ENCODE measurements around the gene SLC22A4. TPM values are rescaled to one million over a fixed set of nuclear protein-coding genes. Genes with fewer than 3 reads are reported as not detected.

Gene SLC22A4
- total RNA-seq, 2 donors from 2014 or later, result 1.5 to 1.9 TPM

GRCh38 chr5:132303589-132303988 lies 9.4 kb downstream of the SLC22A4 start:
- DNase-seq (ENCODE audit: low spot score in 2 of 2) (no peak), ATAC-seq (no peak)
- H3K9me3 Mint-ChIP-seq, result peaks cover 11 to 15% of the 10 kb centered on the region in 2 donors
- peaks cover 15 to 17% of the 10 kb centered on the region in 2 donors for H3K36me3 Mint-ChIP-seq
- H3K27ac Mint-ChIP-seq, result no peak overlapping the region

GRCh38 chr5:132305420-132305819 lies 11.2 kb downstream of the SLC22A4 start:
- no peak for ATAC-seq
- Mint-ChIP-seq H3K9me3 (peaks cover 11 to 15% of the 10 kb centered on the region in 2 donors), H3K36me3 (peaks cover 15 to 17% of the 10 kb centered on the region in 2 donors), H3K27ac (no peak overlapping the region)
- DNase-seq (ENCODE audit: low spot score in 2 of 2), result no peak

- Mint-ChIP-seq H3K9me3 (peaks cover 10 to 14% of the 10 kb centered on the region in 2 donors), H3K27ac (peak overlapping the region in 1 of 2 donors; percentile 67), H3K36me3 (peaks cover 13% of the 10 kb centered on the region in 2 donors)
- ATAC-seq (no peak), DNase-seq (ENCODE audit: low spot score in 2 of 2) (no peak)
Measured at GRCh38 chr5:132308701-132309100, 14.5 kb downstream of the SLC22A4 start.

- Mint-ChIP-seq H3K27ac (peak overlapping the region in 1 of 2 donors; percentile 60), H3K36me3 (peaks cover 5 to 9% of the 10 kb centered on the region in 2 donors), H3K9me3 (peaks cover 6 to 7% of the 10 kb centered on the region in 2 donors)
- DNase-seq (ENCODE audit: low spot score in 2 of 2) (no peak), ATAC-seq (no peak)
Measured at GRCh38 chr5:132309679-132310078, 15.5 kb downstream of the SLC22A4 start.

DNA sequence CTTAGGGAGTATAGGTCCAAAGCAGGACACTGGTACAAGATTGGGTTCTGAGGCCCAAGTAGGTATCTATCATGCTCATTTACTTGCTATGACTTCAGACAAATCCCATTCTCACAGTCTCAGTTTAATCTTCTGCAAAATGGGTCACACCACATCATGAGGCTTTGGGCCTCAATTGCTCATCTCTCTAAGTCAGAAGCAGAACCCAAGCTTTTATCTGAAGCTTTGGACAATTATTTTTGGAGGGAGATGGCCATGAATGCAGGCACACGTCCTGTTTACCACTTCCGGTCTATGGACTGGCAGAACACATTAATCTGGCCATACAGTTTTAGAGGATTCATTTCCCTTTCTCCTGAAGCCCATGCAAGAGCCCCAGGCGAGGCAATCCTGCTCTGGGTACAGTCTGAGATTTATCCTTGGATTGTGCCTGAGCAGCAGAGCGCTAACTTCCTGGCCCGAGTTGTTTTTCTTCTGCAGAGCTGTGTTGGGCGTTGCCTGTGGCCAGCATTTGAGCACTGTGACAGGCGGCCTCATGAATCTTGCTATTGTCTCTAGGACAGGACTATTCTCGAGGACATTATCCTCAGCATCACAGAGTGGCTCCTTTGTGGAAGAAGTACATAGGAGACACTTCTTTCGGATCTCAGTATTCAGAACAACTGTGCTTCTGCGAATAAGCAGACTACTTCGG lies 16.1 kb downstream of the SLC22A4 start:
- no peak for DNase-seq (ENCODE audit: low spot score in 2 of 2)

DNA sequence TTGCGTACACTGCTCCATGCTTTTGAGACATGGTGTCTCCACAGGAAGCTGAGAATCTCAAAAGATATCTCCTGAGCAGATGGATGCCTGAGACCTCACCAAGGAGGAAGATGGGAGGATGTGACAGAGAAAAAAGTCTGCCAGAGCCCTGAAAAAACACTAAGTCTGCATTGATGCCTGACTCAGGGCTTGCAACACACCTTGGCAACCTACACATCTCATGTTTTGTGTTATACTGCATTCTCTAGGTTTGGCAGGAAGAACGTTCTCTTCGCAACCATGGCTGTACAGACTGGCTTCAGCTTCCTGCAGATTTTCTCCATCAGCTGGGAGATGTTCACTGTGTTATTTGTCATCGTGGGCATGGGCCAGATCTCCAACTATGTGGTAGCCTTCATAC lies 19.2 kb downstream of the SLC22A4 start:
- Mint-ChIP-seq H3K36me3 (no peaks in the 10 kb centered on the region), H3K9me3 (no peaks in the 10 kb centered on the region), H3K27ac (no peak overlapping the region)
- ATAC-seq (no peak), DNase-seq (ENCODE audit: low spot score in 2 of 2) (no peak)

More for the DNA sequence above, 16.1 kb downstream of the SLC22A4 start:
- Mint-ChIP-seq H3K9me3 (peaks cover 2% of the 10 kb centered on the region in 2 donors), H3K36me3 (peaks cover 2 to 3% of the 10 kb centered on the region in 2 donors), H3K27ac (no peak overlapping the region)
- ATAC-seq, result no peak

DNA sequence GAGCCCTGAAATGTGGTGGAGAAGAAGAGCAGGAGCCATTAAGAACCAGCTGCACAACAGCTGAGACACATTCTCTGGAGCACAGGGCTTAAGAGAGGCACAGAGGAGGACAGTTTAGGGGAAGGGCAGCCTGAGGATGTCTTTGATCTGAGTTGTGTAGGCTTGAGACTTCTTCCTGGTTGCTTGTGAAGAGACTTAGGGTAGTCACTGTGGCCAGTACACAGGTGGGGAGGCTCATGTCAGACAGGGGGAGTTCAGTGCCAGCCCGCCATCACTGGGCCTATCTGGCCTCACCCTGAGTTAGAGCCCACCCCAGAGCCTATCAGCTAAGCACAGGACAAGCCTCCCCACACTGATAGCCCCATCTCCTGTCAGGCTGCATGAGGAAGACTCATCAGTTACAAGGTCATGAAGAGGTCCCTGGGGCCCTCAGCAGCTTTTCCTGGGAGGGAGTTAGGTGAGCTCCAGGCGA lies 19.8 kb downstream of the SLC22A4 start:
- Mint-ChIP-seq H3K27ac (no peak overlapping the region), H3K36me3 (no peaks in the 10 kb centered on the region), H3K9me3 (no peaks in the 10 kb centered on the region)
- ATAC-seq, result no peak
- DNase-seq (ENCODE audit: low spot score in 2 of 2), result no peak

GRCh38 chr5:132315529-132316067 lies 21.4 kb downstream of the SLC22A4 start:
- Mint-ChIP-seq H3K27ac (no peak overlapping the region), H3K9me3 (no peaks in the 10 kb centered on the region), H3K36me3 (no peaks in the 10 kb centered on the region)
- no peak for ATAC-seq
- no peak for DNase-seq (ENCODE audit: low spot score in 2 of 2)

DNA sequence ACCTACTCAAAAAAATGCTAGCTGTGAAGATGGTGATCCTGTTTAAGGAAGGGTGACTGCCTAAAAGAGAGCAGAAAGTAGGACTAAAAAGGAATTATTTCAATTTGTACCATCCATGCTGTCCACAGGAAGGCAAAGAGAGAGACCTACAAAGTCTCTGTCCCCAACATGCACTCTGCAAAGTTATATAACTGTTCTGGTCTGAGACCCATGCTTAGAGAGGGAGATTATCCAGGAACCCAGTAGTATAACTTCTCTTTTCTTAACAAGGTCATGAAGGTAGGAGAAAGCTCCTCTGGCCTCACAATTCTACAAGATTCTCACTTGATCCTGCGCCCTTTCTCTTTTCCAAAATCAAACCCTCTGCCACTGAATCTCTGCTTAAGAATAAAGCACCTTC lies 25.8 kb downstream of the SLC22A4 start:
- ATAC-seq (no peak), DNase-seq (ENCODE audit: low spot score in 2 of 2) (no peak)
- H3K27ac Mint-ChIP-seq, result no peak overlapping the region
- H3K36me3 Mint-ChIP-seq, result no peaks in the 10 kb centered on the region
- H3K9me3 Mint-ChIP-seq, result no peaks in the 10 kb centered on the region

DNA sequence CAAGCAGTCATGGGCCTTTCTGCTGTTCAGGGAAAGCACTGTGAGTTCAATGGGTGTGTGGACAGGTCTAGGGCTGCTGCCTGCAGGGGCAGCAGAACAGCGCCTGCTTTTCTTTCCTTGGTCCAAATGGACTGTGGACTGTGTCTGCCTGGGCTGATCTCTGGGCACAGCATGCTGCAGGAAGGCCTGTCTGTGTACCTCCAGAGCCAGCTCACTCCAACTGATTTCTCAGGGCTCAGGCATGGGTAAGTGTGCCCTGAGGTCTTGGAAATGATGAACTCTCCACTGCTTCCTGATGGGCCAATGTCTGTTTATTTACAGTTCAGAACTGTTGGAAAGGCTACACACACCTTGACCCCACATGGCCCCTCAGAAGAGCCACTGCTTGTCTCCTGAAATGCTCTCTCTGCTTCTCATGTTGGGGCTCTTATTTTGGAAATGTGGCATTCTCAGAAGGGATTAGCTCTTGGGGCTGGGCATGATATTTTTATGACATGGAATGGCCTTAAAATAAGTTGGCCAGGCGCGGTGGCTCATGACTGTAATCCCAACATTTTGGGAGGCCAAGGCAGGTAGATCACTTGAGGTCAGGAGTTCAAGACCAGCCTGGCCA lies 27.0 kb downstream of the SLC22A4 start:
- no peak overlapping the region for H3K27ac Mint-ChIP-seq
- DNase-seq (ENCODE audit: low spot score in 2 of 2), result no peak
- no peak for ATAC-seq
- no peaks in the 10 kb centered on the region for H3K36me3 Mint-ChIP-seq
- no peaks in the 10 kb centered on the region for H3K9me3 Mint-ChIP-seq

- no peak overlapping the region for H3K27ac Mint-ChIP-seq
- no peaks in the 10 kb centered on the region for H3K9me3 Mint-ChIP-seq
- DNase-seq (ENCODE audit: low spot score in 2 of 2) (no peak), ATAC-seq (no peak)
- no peaks in the 10 kb centered on the region for H3K36me3 Mint-ChIP-seq
Measured at GRCh38 chr5:132322266-132322665, 28.1 kb downstream of the SLC22A4 start.

DNA sequence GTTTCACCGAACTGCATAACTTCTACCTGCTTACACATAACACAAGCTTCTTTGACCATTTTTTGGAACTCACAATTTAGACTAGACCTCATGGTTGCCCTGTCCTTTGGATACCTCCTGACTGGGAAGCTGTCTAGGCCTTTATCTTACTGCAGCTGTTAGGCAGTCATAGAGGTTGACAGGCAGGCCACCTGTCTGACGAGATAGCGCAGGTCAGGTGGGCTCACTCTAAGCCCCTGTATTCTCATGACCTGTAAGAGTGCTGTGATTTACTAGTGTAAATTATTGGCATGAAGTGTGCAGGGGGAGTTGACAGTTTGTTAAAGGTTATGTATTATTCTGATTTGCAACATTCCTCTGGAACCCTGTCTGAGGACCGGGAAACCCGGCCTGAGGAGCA lies 29.0 kb downstream of the SLC22A4 start:
- no peaks in the 10 kb centered on the region for H3K9me3 Mint-ChIP-seq
- no peak for DNase-seq (ENCODE audit: low spot score in 2 of 2)
- no peaks in the 10 kb centered on the region for H3K36me3 Mint-ChIP-seq
- H3K27ac Mint-ChIP-seq, result peak overlapping the region in 1 of 2 donors; percentile 13
- ATAC-seq, result no peak

DNA sequence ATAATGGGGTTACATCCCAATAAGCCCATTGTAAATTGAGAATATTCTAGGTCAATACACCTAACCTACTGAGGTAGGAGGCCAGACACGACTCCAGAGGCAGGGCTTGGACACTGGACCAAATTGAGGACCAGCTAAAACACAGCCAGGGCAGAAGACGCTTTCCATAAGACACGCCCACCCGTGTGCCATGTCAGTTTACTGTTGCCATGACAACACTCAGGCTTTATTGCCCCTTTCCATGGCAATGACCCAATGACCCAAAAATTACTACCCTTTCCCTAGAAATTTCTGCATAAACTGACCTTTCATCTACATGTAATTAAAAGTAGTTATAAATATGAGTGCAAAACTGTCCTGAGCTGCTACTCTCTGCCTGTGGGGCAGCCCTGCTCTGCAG lies 31.5 kb downstream of the SLC22A4 start:
- no peak overlapping the region for H3K27ac Mint-ChIP-seq
- DNase-seq (ENCODE audit: low spot score in 2 of 2) (no peak), ATAC-seq (no peak)
- H3K36me3 Mint-ChIP-seq, result no peaks in the 10 kb centered on the region
- H3K9me3 Mint-ChIP-seq, result no peaks in the 10 kb centered on the region

DNA sequence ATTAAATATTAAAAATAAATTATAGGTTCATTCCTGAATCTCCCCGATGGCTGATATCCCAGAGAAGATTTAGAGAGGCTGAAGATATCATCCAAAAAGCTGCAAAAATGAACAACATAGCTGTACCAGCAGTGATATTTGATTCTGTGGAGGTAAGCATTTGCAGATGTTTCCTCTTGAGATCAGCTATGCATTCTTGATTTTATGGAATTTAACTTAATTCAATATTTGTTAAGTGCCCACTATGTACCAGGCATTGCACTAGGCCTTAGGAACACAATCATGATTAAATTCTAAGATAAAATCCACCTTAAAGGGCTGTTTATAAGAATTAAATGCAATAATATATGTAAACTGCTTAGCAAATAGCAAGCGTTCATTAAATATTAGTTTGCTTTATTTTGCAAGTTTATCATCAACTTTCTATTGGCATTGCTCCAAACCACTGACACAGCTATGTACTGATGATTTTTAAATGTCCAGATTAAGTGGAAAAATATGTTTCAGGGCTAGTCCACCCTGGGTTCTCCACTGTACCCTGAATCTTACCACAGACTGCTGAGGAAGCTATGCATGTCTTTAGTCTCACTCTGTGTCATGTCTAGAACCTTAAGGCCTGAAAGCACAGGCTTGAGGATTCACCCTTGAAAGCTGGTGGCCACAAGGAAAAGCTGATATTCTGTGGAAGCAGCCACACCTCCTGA lies 33.2 kb downstream of the SLC22A4 start:
- DNase-seq (ENCODE audit: low spot score in 2 of 2), result no peak
- Mint-ChIP-seq H3K27ac (no peak overlapping the region), H3K36me3 (no peaks in the 10 kb centered on the region), H3K9me3 (no peaks in the 10 kb centered on the region)
- ATAC-seq, result no peak

DNA sequence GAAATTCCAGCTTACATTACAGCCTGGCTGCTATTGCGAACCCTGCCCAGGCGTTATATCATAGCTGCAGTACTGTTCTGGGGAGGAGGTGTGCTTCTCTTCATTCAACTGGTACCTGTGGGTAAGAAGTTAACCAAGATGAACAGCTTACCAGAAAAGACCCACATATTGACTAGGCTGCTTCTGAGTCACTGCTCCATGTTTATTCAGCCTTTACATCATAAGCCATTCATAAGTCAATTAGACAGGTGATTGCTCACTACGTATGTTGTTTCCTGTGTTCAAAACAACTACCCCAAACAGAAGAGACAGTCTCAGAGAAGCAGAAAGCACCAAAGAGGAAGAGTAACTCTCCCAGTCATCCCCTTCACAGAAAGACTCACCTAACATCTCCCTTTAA lies 40.6 kb downstream of the SLC22A4 start:
- ATAC-seq, result peak in 1 of 2 donors; percentile 99
- H3K27ac Mint-ChIP-seq, result no peak overlapping the region
- no peak for DNase-seq (ENCODE audit: low spot score in 2 of 2)
- no peaks in the 10 kb centered on the region for H3K36me3 Mint-ChIP-seq
- no peaks in the 10 kb centered on the region for H3K9me3 Mint-ChIP-seq

GRCh38 chr5:132335402-132335801 lies 41.2 kb downstream of the SLC22A4 start:
- no peak overlapping the region for H3K27ac Mint-ChIP-seq
- no peak for DNase-seq (ENCODE audit: low spot score in 2 of 2)

GRCh38 chr5:132339502-132339901 lies 45.3 kb downstream of the SLC22A4 start:
- DNase-seq (ENCODE audit: low spot score in 2 of 2), result no peak
- H3K9me3 Mint-ChIP-seq, result no peaks in the 10 kb centered on the region
- no peaks in the 10 kb centered on the region for H3K36me3 Mint-ChIP-seq
- no peak overlapping the region for H3K27ac Mint-ChIP-seq
- no peak for ATAC-seq

More at GRCh38 chr5:132335402-132335801, 41.2 kb downstream of the SLC22A4 start:
- H3K36me3 Mint-ChIP-seq, result no peaks in the 10 kb centered on the region
- no peak for ATAC-seq
- H3K9me3 Mint-ChIP-seq, result no peaks in the 10 kb centered on the region
